Osteoblast (primary cell): Measurements from ENCODE around the gene BCAS4. TPM values are rescaled to one million over a fixed set of nuclear protein-coding genes. Genes with fewer than 3 reads are reported as not detected.

Experiments used
- DNase-seq: peaks from one replicate; pipeline ENCODE4 v3.0.0; 2011; ENCODE audit warnings: low spot score, mixed read lengths; ENCODE audit not compliant: insufficient read length; ENCODE audit errors: missing footprints
- H2AFZ ChIP-seq: 2 replicates; pipeline ENCODE4 v1.6.0; 2011; ENCODE audit warnings: mild to moderate bottlenecking, low read length
- H3K27ac ChIP-seq: 2 replicates; pipeline ENCODE4 v1.5.1; 2011; ENCODE audit warnings: mild to moderate bottlenecking, low read depth, low read length, moderate library complexity
- H3K27me3 ChIP-seq: 2 replicates; pipeline ENCODE4 v1.6.0; 2012; ENCODE audit warnings: mild to moderate bottlenecking, control low read depth, inconsistent platforms, low read length, moderate library complexity; ENCODE audit not compliant: insufficient read depth
- H3K36me3 ChIP-seq: 2 replicates; pipeline ENCODE4 v1.5.1; 2011; ENCODE audit warnings: mild to moderate bottlenecking, low read length, control low read depth, moderate library complexity; ENCODE audit not compliant: insufficient read depth
- H3K4me1 ChIP-seq: 2 replicates; pipeline ENCODE4 v1.5.1; 2011; ENCODE audit warnings: mild to moderate bottlenecking, low read length, control low read depth, moderate library complexity; ENCODE audit not compliant: insufficient read depth
- H3K4me2 ChIP-seq: 2 replicates; pipeline ENCODE4 v1.6.0; 2011; ENCODE audit warnings: mild to moderate bottlenecking, low read length; ENCODE audit not compliant: insufficient read depth
- H3K4me3 ChIP-seq: fragments of 200-600 bp; sonication (generic); 3 replicates; pipeline ENCODE4 v1.5.1; 2012; ENCODE audit warnings: mild to moderate bottlenecking, low read length, inconsistent platforms; ENCODE audit not compliant: insufficient read depth
- H3K79me2 ChIP-seq: 2 replicates; pipeline ENCODE4 v1.6.0; 2012; ENCODE audit warnings: mild to moderate bottlenecking, low read length, control low read depth, inconsistent platforms; ENCODE audit not compliant: insufficient read depth
- H3K9me3 ChIP-seq: 2 replicates; pipeline ENCODE4 v1.5.1; 2011; ENCODE audit warnings: low read depth, low read length, control low read depth
- H4K20me1 ChIP-seq: 2 replicates; pipeline ENCODE4 v1.6.0; 2012; ENCODE audit warnings: mild to moderate bottlenecking, low read length, control low read depth; ENCODE audit not compliant: insufficient read depth
- CTCF ChIP-seq: IDR thresholded peaks from 2 replicates; pipeline ENCODE4 v1.5.1; 2011; ENCODE audit warnings: mild to moderate bottlenecking, low read depth, low read length, moderate library complexity; ENCODE audit errors: extremely low read depth
- total RNA-seq: library from RNA; depleted of rRNA; stranded (reverse); fragments of >200 nt; gene quantifications from 2 replicates; pipeline ENCODE4 v1.2.3, GENCODE V29; 2012

BCAS4 gene
- total RNA-seq, 1 donor: 2.9 TPM

GRCh38 chr20:50900261-50900660 is 105.4 kb downstream of the BCAS4 start:
- DNase-seq: no peak
- Histone ChIP-seq H3K36me3 (peaks cover 68% of the 10 kb centered on the region), H3K27ac (no peak overlapping the region), H2AFZ (no peak overlapping the region), H3K79me2 (peaks cover 95% of the 10 kb centered on the region), H3K4me1 (no peaks in the 10 kb centered on the region), H3K4me3 (no peak overlapping the region), H3K9me3 (no peaks in the 10 kb centered on the region), H3K27me3 (no peaks in the 10 kb centered on the region), H4K20me1 (peaks cover 68% of the 10 kb centered on the region), H3K4me2 (no peak overlapping the region)
- no peak for TF ChIP-seq CTCF

GRCh38 chr20:50901301-50901700 is 106.4 kb downstream of the BCAS4 start:
- no peaks in the 10 kb centered on the region for H3K4me1 ChIP-seq
- H3K4me2 ChIP-seq: no peak overlapping the region
- peaks cover 97% of the 10 kb centered on the region for H3K79me2 ChIP-seq
- H3K27ac ChIP-seq: no peak overlapping the region
- H2AFZ ChIP-seq: no peak overlapping the region
- H3K4me3 ChIP-seq: no peak overlapping the region
- peaks cover 76% of the 10 kb centered on the region for H4K20me1 ChIP-seq
- TF ChIP-seq CTCF: no peak
- H3K36me3 ChIP-seq: peaks cover 62% of the 10 kb centered on the region
- H3K9me3 ChIP-seq: no peaks in the 10 kb centered on the region
- no peak for DNase-seq
- no peaks in the 10 kb centered on the region for H3K27me3 ChIP-seq

- DNase-seq: no peak
- Histone ChIP-seq H3K27me3 (no peaks in the 10 kb centered on the region), H3K4me3 (no peak overlapping the region), H3K4me1 (no peaks in the 10 kb centered on the region), H4K20me1 (peaks cover 75% of the 10 kb centered on the region), H3K4me2 (no peak overlapping the region), H3K79me2 (peaks cover 99% of the 10 kb centered on the region), H3K9me3 (no peaks in the 10 kb centered on the region), H3K36me3 (peaks cover 42% of the 10 kb centered on the region), H3K27ac (no peak overlapping the region), H2AFZ (no peak overlapping the region)
- TF ChIP-seq CTCF: no peak
These were observed 108.6 kb downstream of the BCAS4 start for GRCh38 chr20:50903353-50904051.

- no peak overlapping the region for H3K4me3 ChIP-seq
- H3K4me1 ChIP-seq: no peaks in the 10 kb centered on the region
- no peaks in the 10 kb centered on the region for H3K9me3 ChIP-seq
- H3K27me3 ChIP-seq: no peaks in the 10 kb centered on the region
- TF ChIP-seq CTCF: no peak
- peaks cover 99% of the 10 kb centered on the region for H3K79me2 ChIP-seq
- H3K36me3 ChIP-seq: peaks cover 37% of the 10 kb centered on the region
- H2AFZ ChIP-seq: no peak overlapping the region
- H3K27ac ChIP-seq: no peak overlapping the region
- H3K4me2 ChIP-seq: no peak overlapping the region
- H4K20me1 ChIP-seq: peaks cover 81% of the 10 kb centered on the region
- no peak for DNase-seq
These were observed 109.3 kb downstream of the BCAS4 start for GRCh38 chr20:50904067-50904570.
